GM12875 (cell line): ENCODE results near the gene SPRED3.

Source experiments
- H3K4me3 ChIP-seq: one replicate; pipeline ENCODE4 v1.5.1; 2011; ENCODE audit warnings: low read depth, low read length, control low read depth
- TF ChIP-seq, protein P1 (sequence below): IDR thresholded peaks from 2 replicates; pipeline ENCODE4 v1.5.1; 2011; ENCODE audit warnings: low read depth, mild to moderate bottlenecking, control low read depth, inconsistent platforms, low read length, moderate library complexity, borderline replicate concordance; ENCODE audit not compliant: insufficient read depth

SPRED3 gene

DNA sequence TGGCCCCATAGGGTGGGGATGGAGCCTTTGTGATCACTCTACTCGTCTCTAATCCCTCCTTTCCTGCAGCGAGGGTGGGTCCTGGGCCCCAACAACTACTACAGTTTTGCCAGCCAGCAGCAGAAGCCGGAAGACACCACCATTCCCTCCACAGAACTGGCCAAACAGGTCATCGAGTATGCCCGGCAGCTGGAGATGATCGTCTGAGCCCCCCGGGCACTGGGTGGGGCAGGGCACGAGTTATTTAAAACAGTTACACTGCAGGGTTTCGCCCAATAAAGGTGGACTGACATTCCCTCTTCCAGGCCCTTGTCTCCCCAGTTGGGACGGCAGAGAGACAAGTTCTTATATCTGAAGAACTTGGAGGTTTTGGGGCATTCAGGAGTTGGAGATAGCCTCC lies 5.3 kb upstream of the SPRED3 start:
- H3K4me3 ChIP-seq = no peak overlapping the region
- TF ChIP-seq, protein P1, sequence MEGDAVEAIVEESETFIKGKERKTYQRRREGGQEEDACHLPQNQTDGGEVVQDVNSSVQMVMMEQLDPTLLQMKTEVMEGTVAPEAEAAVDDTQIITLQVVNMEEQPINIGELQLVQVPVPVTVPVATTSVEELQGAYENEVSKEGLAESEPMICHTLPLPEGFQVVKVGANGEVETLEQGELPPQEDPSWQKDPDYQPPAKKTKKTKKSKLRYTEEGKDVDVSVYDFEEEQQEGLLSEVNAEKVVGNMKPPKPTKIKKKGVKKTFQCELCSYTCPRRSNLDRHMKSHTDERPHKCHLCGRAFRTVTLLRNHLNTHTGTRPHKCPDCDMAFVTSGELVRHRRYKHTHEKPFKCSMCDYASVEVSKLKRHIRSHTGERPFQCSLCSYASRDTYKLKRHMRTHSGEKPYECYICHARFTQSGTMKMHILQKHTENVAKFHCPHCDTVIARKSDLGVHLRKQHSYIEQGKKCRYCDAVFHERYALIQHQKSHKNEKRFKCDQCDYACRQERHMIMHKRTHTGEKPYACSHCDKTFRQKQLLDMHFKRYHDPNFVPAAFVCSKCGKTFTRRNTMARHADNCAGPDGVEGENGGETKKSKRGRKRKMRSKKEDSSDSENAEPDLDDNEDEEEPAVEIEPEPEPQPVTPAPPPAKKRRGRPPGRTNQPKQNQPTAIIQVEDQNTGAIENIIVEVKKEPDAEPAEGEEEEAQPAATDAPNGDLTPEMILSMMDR = no peak

DNA sequence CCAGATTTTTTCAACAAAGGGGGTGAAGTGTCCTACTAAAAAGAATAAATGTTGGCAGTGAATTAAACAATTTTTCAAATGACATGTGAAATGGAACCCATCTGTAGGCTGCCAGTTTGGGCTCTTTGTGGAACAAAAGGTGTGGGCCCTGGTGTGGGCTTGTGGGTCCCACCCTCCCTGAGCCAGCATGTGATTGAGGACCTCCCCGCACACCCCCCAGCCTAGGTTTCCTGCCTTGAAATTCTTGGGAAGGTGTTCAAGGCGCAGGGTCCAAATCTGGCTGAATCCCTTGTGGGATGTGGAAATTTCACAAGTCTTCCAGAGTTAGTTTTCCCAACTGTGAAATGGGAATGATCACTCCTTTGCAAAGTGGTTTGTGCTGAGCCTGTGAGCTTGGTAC lies 4.8 kb upstream of the SPRED3 start:
- TF ChIP-seq, protein P1 = no peak
- H3K4me3 ChIP-seq = no peak overlapping the region

GRCh38 chr19:38384209-38385027 lies 4.1 kb upstream of the SPRED3 start:
- TF ChIP-seq, protein P1 = no peak
- H3K4me3 ChIP-seq = no peak overlapping the region

- H3K4me3 ChIP-seq = no peak overlapping the region
- TF ChIP-seq, protein P1 = no peak
Observed at GRCh38 chr19:38385057-38385803, 3.3 kb upstream of the SPRED3 start.

GRCh38 chr19:38385804-38386257 lies 2.7 kb upstream of the SPRED3 start:
- TF ChIP-seq, protein P1 = no peak
- H3K4me3 ChIP-seq = no peak overlapping the region

GRCh38 chr19:38386300-38386970 lies 2.1 kb upstream of the SPRED3 start:
- no peak overlapping the region for H3K4me3 ChIP-seq
- TF ChIP-seq, protein P1 = no peak
